ENCODE results near the gene ABCB11.

Gene ABCB11

DNA sequence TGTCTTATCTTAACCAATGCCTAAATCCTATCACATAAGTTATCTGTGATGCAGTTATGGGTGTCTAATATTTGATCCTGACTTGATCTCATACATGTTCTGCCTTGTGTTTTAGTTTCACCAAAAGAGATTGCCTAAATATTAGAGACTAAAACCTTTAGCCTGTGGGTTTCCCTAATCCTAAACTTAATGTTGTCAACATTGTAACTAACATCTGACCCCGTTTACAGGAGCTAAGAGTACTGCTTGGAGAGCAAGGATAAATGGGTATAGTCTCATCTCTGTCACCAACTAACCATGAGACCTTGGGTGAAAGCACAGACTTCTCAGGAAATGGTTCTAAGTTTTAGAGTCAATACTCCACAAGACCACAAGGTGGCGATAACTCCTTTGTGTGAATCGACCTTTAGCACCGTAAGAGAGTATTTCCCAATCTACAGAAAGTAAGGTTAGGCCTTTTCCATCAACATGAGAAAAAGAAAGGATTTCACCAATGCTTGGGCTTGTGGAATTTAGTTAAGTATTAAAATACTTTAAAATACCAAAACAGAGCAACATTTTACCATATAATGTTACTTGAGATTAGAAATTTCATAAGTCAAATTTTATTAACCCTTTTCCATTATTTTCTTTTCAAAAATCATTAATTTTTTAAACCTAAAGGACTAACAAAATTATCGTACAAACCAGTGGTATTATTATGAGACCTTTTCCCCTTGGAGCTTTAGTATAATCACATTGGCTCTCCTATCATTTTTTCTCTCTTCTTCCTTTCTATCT is 69.5 kb downstream of the ABCB11 start:
- peak; percentile 81 for DNase-seq (ENCODE audit: low read depth, low spot score)
- in situ Hi-C loops (cut with HindIII; ENCODE audit: low sequenced_read_pairs) = no loop called here
- no peak overlapping the region for H3K4me3 ChIP-seq (ENCODE audit: low read depth, low read length)
- TF ChIP-seq, protein P1, sequence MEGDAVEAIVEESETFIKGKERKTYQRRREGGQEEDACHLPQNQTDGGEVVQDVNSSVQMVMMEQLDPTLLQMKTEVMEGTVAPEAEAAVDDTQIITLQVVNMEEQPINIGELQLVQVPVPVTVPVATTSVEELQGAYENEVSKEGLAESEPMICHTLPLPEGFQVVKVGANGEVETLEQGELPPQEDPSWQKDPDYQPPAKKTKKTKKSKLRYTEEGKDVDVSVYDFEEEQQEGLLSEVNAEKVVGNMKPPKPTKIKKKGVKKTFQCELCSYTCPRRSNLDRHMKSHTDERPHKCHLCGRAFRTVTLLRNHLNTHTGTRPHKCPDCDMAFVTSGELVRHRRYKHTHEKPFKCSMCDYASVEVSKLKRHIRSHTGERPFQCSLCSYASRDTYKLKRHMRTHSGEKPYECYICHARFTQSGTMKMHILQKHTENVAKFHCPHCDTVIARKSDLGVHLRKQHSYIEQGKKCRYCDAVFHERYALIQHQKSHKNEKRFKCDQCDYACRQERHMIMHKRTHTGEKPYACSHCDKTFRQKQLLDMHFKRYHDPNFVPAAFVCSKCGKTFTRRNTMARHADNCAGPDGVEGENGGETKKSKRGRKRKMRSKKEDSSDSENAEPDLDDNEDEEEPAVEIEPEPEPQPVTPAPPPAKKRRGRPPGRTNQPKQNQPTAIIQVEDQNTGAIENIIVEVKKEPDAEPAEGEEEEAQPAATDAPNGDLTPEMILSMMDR (IDR thresholded peaks at IDR 0.05; ENCODE audit: low read depth, low read length) = peak; percentile 76

DNA sequence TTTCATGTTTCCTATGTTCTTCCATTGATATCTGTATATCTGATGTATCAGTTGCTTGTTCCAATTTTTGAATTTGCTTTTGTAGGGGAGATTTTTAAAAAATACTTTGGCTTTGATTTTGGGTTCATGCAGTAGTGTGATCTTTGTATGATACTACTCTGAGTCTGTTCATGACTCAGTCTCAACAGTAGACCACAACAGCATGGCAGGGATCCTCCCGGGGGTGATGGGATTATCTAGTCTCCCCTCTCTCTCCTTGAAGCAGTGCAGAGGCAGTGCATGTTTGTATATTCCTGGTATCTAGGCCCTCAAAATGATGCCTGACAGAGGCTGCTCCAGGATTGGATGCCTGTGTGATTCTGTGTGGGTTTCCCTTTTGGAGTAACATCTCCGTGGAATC is 74.7 kb downstream of the ABCB11 start:
- no peak for DNase-seq (ENCODE audit: low read depth, low spot score)
- TF ChIP-seq, protein P1 (IDR thresholded peaks at IDR 0.05; ENCODE audit: low read depth, low read length) = no peak
- no peak overlapping the region for H3K4me3 ChIP-seq (ENCODE audit: low read depth, low read length)
- in situ Hi-C loops (cut with HindIII; ENCODE audit: low sequenced_read_pairs) = no loop called here

DNA sequence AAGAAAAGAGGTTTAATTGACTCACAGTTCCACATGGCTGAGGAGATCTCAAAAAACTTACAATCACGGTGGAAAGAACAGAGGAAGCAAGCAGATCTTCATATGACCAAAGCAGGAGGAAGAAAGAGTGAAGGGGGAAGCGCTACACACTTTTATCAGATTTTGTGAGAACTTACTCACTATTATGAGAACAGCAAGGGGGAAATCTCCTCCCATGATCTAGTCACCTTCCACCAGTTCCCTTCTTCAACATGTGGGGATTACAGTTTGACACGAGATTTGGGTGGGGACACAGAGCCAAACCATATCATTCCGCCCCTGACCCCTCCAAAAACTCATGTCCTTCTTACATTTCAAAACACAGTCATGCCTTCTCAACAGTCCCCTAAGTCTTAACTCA is 75.8 kb downstream of the ABCB11 start:
- in situ Hi-C loops (cut with HindIII; ENCODE audit: low sequenced_read_pairs) = no loop called here
- no peak for DNase-seq (ENCODE audit: low read depth, low spot score)

DNA sequence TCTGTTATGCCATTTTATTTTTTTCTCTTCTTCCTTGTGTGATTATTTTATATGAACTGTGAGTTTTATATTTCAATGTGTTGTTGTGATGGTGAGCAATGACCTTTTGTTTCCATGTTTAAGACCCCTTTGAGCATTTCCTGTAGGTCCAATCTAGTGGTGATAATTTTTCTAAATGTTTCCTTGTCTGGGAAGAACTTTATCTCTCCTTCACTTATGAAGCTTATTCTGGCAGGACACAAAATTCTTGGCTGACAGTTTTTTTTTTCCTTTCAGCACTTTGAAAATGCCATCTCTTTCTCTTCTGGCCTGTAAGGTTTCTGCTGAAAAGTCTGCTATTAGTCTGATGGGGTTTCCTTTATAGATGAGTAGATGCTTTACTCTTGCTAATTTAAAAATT is 76.9 kb downstream of the ABCB11 start:
- TF ChIP-seq, protein P1 (IDR thresholded peaks at IDR 0.05; ENCODE audit: low read depth, low read length) = no peak
- no peak overlapping the region for H3K4me3 ChIP-seq (ENCODE audit: low read depth, low read length)
- in situ Hi-C loops (cut with HindIII; ENCODE audit: low sequenced_read_pairs) = no loop called here
- DNase-seq (ENCODE audit: low read depth, low spot score) = no peak

More for the DNA sequence above, 75.8 kb downstream of the ABCB11 start:
- TF ChIP-seq, protein P1 (IDR thresholded peaks at IDR 0.05; ENCODE audit: low read depth, low read length) = no peak
- H3K4me3 ChIP-seq (ENCODE audit: low read depth, low read length) = no peak overlapping the region

DNA sequence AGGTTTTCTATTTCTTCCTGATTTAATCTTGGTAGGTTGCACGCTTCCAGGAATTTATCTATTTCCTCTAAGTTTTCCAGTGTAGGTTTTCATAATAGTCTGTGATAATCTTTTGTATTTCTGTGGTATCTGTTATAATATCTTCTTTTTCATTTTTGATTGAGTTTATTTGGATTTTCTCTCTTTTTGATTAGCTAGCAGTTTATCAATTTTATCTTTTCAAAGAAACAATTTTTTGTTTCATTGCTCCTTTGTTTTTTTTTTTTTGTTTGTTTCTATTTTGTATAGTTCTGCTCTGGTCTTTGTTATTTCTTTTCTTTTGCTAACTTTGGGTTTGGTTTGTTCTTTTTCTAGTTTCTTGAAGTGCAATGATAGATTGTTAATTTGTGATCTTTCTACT is 78.7 kb downstream of the ABCB11 start:
- H3K4me3 ChIP-seq (ENCODE audit: low read depth, low read length) = no peak overlapping the region
- DNase-seq (ENCODE audit: low read depth, low spot score) = no peak
- in situ Hi-C loops (cut with HindIII; ENCODE audit: low sequenced_read_pairs) = no loop called here
- TF ChIP-seq, protein P1 (IDR thresholded peaks at IDR 0.05; ENCODE audit: low read depth, low read length) = no peak

DNA sequence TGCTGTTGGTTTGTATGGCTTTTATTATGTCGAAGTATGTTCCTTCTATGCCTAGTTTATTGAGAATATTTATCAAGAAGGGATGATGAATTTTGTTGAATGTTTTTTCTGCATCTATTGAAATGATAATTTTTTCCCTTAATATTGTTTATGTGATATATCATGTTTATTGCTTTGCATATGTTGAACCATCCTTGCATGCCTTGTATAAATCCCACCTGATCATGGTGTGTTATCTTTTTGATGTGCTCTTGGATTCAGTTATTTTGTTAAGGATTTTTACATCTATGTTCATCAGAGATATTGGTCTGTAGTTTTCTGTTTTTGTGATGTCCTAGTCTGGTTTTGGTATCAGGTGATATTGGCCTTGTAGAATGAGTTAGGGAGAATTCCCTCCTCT is 79.3 kb downstream of the ABCB11 start:
- DNase-seq (ENCODE audit: low read depth, low spot score) = no peak
- in situ Hi-C loops (cut with HindIII; ENCODE audit: low sequenced_read_pairs) = no loop called here
- TF ChIP-seq, protein P1 (IDR thresholded peaks at IDR 0.05; ENCODE audit: low read depth, low read length) = no peak
- H3K4me3 ChIP-seq (ENCODE audit: low read depth, low read length) = no peak overlapping the region
